Measurements from ENCODE around the gene TM4SF18.

DNA sequence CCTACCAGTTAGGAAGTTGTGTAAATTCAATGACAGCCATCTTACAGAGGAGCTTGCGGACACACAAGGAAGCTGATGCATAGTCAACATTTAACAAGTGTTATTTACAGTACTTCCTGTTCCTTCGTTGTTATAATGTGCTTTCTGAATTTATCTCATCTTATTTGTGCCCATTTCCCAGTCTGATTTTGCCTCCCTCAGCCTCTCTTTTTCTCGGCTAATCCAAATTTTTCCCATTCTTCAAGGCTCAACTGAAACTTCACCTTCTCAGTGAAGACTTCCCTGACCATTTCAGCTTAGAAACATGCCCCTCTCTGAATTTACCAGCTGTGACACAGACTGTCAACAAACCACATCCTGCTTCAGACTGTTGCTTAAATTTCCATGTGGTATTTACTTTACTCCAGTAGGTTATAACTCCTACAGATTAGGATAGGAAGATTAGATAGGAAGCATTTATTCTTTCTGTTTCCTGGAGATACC is 56.1 kb downstream of the TM4SF18 start:
- TF ChIP-seq CTCF (tag by site-specific recombination; IDR thresholded peaks at IDR 0.05) (no peak), HOXA7 (CRISPR knock-in tag; IDR thresholded peaks at IDR 0.05; ENCODE audit: borderline replicate concordance) (no peak), ZNF292 (tag by site-specific recombination; IDR thresholded peaks at IDR 0.05; ENCODE audit: borderline replicate concordance, low read depth) (no peak)

Measured in HEK293 (cell line).